GM23338 (cell line): ENCODE data around the gene HK1. TPM values are rescaled to one million over a fixed set of nuclear protein-coding genes. Genes with fewer than 3 reads are reported as not detected.
A peak's percentile ranks its signal among the peaks of the same experiment; 100 is the strongest.

ENCODE experiments used
- ATAC-seq: fragments of 200-7000 bp; cut with Tn5 transposase; 3 replicates; pipeline ENCODE4 v1.9.1; 2020
- DNase-seq: peaks from one replicate; pipeline ENCODE4 v3.0.0-alpha.2; 2015; ENCODE audit warnings: low spot score
- H2AFZ ChIP-seq: fragments of 200-600 bp; sonication (generic); 2 replicates; pipeline ENCODE4 v1.8.0; 2016; ENCODE audit warnings: antibody characterized with exemption, mild to moderate bottlenecking, moderate library complexity
- H3F3A ChIP-seq: fragments of 200-600 bp; sonication (generic); replicated peaks from 2 replicates; pipeline ENCODE4 v1.8.0; 2017; ENCODE audit warnings: antibody characterized with exemption, mixed run types, low read depth
- H3K27ac ChIP-seq: fragments of 200-600 bp; sonication (generic); 2 replicates; pipeline ENCODE4 v1.6.1; 2016; ENCODE audit warnings: low read depth
- H3K27me3 ChIP-seq: fragments of 200-600 bp; sonication (generic); 2 replicates; pipeline ENCODE4 v1.8.0; 2016; ENCODE audit warnings: mild to moderate bottlenecking, mixed run types, moderate library complexity; ENCODE audit not compliant: insufficient read depth
- H3K36me3 ChIP-seq: fragments of 200-600 bp; sonication (generic); 2 replicates; pipeline ENCODE4 v1.8.0; 2016; ENCODE audit warnings: mild to moderate bottlenecking; ENCODE audit not compliant: insufficient read depth
- H3K4me1 ChIP-seq: fragments of 200-600 bp; sonication (generic); 2 replicates; pipeline ENCODE4 v1.8.0; 2016; ENCODE audit warnings: mild to moderate bottlenecking, moderate library complexity; ENCODE audit not compliant: insufficient read depth
- H3K4me2 ChIP-seq: fragments of 200-600 bp; sonication (generic); 2 replicates; pipeline ENCODE4 v1.7.1; 2017; ENCODE audit warnings: mixed run types
- H3K4me3 ChIP-seq: fragments of 200-600 bp; sonication (generic); 2 replicates; pipeline ENCODE4 v1.6.1; 2016; ENCODE audit warnings: mixed run types
- H3K79me2 ChIP-seq: fragments of 200-600 bp; sonication (generic); replicated peaks from 2 replicates; pipeline ENCODE4 v1.8.0; 2017; ENCODE audit warnings: mild to moderate bottlenecking; ENCODE audit not compliant: insufficient read depth
- H3K9me2 ChIP-seq: fragments of 200-600 bp; sonication (generic); 2 replicates; pipeline ENCODE4 v1.8.0; 2017; ENCODE audit not compliant: insufficient read depth
- H4K20me1 ChIP-seq: fragments of 200-600 bp; sonication (generic); replicated peaks from 2 replicates; pipeline ENCODE4 v1.8.0; 2017; ENCODE audit warnings: mild to moderate bottlenecking; ENCODE audit not compliant: insufficient read depth
- H3K27ac Mint-ChIP-seq: 2 replicates; pipeline ENCODE4 v1.8.0; 2020; ENCODE audit warnings: inconsistent platforms, mild to moderate bottlenecking, moderate library complexity, mixed read lengths
- H3K27me3 Mint-ChIP-seq: 3 replicates; pipeline ENCODE4 v1.8.0; 2022; ENCODE audit warnings: low read depth, mild to moderate bottlenecking, moderate library complexity, mixed read lengths, inconsistent platforms; ENCODE audit not compliant: insufficient read depth, poor library complexity
- H3K36me3 Mint-ChIP-seq: 3 replicates; pipeline ENCODE4 v1.8.0; 2021; ENCODE audit warnings: low read depth, mild to moderate bottlenecking, inconsistent platforms, moderate library complexity, mixed read lengths
- H3K4me1 Mint-ChIP-seq: 3 replicates; pipeline ENCODE4 v1.8.0; 2020; ENCODE audit warnings: mild to moderate bottlenecking, inconsistent platforms, mixed read lengths
- H3K4me3 Mint-ChIP-seq: 3 replicates; pipeline ENCODE4 v1.8.0; 2021; ENCODE audit warnings: moderate library complexity, mild to moderate bottlenecking, inconsistent platforms, mixed read lengths
- H3K9me3 Mint-ChIP-seq: 3 replicates; pipeline ENCODE4 v1.8.0; 2020; ENCODE audit warnings: moderate library complexity, mild to moderate bottlenecking, inconsistent platforms, mixed read lengths
- polyA plus RNA-seq: library from polyadenylated mRNA; unstranded; fragments of >200 nt; fragmentation: Nextera tagmentation; extraction: Ambion mirVana; gene quantifications from 2 replicates; pipeline ENCODE4 v1.2.1, GENCODE V29; 2016
- total RNA-seq: library from RNA; depleted of rRNA; stranded (reverse); fragments of >200 nt; shearing (Covaris generic); gene quantifications from 2 replicates; pipeline ENCODE4 v1.2.3, GENCODE V29; 2014
- TF ChIP-seq, protein P1 (sequence below), 2 experiments: fragments of 200-600 bp in 1 of 2; sonication (generic) in 1 of 2; conservative IDR thresholded peaks; 2 replicates each; pipeline versions ENCODE4 v1.5.1 to v1.6.1; 2016 to 2017; ENCODE audit warnings: antibody characterized with exemption in 2 of 2, low read depth in 2 of 2, mild to moderate bottlenecking in 2 of 2, moderate library complexity in 1 of 2
- TF ChIP-seq, protein P2 (sequence below): fragments of 250-450 bp; sonication (Bioruptor Pico); IDR thresholded peaks from 2 replicates; pipeline ENCODE4 v1.5.0; 2020; ENCODE audit warnings: mild to moderate bottlenecking, moderate library complexity

HK1 gene
- total and polyA plus RNA-seq, 2 experiments from 2014 or later = 76.6 to 229 TPM

DNA sequence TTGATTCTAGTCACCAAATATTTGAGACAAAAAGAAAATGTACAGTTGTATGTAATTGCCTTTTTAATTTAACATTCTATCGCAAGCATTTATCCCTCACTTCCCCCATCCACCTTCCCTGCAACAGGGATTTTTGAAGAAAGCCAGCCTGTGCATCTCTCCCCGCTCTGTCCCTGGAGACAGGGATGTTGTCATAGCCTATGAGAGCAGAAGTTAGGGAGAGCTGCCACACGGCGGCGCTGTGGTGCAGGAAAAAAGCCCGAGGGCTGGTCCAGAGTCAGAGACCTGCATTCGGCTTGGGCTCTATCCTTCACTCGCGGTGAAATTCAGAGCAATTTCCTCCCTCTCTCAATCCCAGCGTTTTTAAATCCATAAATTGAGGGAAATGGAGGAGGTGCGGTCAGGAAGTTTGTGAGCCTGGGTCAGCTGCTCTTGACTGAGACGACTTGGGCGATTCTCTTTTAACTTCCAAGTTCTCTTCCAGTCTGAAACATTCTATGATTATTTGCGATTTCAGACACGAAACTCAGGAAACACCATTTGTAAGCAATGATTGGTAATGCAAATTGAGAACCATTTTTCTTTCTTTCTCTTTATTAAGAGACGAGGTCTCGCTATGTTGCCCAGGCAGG, 40.7 kb upstream of the HK1 start:
- H3K79me2 ChIP-seq = no peaks in the 10 kb centered on the region
- TF ChIP-seq, protein P1, sequence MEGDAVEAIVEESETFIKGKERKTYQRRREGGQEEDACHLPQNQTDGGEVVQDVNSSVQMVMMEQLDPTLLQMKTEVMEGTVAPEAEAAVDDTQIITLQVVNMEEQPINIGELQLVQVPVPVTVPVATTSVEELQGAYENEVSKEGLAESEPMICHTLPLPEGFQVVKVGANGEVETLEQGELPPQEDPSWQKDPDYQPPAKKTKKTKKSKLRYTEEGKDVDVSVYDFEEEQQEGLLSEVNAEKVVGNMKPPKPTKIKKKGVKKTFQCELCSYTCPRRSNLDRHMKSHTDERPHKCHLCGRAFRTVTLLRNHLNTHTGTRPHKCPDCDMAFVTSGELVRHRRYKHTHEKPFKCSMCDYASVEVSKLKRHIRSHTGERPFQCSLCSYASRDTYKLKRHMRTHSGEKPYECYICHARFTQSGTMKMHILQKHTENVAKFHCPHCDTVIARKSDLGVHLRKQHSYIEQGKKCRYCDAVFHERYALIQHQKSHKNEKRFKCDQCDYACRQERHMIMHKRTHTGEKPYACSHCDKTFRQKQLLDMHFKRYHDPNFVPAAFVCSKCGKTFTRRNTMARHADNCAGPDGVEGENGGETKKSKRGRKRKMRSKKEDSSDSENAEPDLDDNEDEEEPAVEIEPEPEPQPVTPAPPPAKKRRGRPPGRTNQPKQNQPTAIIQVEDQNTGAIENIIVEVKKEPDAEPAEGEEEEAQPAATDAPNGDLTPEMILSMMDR (conservative IDR thresholded peaks at IDR 0.05; ENCODE audit: low read depth in 2 of 2) = peak; percentile 97 to 98
- TF ChIP-seq, protein P2, sequence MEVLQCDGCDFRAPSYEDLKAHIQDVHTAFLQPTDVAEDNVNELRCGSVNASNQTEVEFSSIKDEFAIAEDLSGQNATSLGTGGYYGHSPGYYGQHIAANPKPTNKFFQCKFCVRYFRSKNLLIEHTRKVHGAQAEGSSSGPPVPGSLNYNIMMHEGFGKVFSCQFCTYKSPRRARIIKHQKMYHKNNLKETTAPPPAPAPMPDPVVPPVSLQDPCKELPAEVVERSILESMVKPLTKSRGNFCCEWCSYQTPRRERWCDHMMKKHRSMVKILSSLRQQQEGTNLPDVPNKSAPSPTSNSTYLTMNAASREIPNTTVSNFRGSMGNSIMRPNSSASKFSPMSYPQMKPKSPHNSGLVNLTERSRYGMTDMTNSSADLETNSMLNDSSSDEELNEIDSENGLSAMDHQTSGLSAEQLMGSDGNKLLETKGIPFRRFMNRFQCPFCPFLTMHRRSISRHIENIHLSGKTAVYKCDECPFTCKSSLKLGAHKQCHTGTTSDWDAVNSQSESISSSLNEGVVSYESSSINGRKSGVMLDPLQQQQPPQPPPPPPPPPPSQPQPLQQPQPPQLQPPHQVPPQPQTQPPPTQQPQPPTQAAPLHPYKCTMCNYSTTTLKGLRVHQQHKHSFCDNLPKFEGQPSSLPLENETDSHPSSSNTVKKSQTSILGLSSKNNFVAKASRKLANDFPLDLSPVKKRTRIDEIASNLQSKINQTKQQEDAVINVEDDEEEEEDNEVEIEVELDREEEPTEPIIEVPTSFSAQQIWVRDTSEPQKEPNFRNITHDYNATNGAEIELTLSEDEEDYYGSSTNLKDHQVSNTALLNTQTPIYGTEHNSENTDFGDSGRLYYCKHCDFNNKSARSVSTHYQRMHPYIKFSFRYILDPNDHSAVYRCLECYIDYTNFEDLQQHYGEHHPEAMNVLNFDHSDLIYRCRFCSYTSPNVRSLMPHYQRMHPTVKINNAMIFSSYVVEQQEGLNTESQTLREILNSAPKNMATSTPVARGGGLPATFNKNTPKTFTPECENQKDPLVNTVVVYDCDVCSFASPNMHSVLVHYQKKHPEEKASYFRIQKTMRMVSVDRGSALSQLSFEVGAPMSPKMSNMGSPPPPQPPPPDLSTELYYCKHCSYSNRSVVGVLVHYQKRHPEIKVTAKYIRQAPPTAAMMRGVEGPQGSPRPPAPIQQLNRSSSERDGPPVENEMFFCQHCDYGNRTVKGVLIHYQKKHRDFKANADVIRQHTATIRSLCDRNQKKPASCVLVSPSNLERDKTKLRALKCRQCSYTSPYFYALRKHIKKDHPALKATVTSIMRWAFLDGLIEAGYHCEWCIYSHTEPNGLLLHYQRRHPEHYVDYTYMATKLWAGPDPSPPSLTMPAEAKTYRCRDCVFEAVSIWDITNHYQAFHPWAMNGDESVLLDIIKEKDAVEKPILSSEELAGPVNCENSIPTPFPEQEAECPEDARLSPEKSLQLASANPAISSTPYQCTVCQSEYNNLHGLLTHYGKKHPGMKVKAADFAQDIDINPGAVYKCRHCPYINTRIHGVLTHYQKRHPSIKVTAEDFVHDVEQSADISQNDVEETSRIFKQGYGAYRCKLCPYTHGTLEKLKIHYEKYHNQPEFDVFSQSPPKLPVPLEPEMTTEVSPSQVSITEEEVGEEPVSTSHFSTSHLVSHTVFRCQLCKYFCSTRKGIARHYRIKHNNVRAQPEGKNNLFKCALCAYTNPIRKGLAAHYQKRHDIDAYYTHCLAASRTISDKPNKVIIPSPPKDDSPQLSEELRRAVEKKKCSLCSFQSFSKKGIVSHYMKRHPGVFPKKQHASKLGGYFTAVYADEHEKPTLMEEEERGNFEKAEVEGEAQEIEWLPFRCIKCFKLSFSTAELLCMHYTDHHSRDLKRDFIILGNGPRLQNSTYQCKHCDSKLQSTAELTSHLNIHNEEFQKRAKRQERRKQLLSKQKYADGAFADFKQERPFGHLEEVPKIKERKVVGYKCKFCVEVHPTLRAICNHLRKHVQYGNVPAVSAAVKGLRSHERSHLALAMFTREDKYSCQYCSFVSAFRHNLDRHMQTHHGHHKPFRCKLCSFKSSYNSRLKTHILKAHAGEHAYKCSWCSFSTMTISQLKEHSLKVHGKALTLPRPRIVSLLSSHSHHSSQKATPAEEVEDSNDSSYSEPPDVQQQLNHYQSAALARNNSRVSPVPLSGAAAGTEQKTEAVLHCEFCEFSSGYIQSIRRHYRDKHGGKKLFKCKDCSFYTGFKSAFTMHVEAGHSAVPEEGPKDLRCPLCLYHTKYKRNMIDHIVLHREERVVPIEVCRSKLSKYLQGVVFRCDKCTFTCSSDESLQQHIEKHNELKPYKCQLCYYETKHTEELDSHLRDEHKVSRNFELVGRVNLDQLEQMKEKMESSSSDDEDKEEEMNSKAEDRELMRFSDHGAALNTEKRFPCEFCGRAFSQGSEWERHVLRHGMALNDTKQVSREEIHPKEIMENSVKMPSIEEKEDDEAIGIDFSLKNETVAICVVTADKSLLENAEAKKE (CRISPR knock-in tag) = no peak
- peak; percentile 98 for ATAC-seq
- H3K4me3 ChIP-seq = no peak overlapping the region
- no peaks in the 10 kb centered on the region for H4K20me1 ChIP-seq
- H3K27ac ChIP-seq = no peak overlapping the region
- no peaks in the 10 kb centered on the region for H3K36me3 ChIP-seq
- peak overlapping the region; percentile 91 for H2AFZ ChIP-seq
- no peaks in the 10 kb centered on the region; the same call in 2 of the 3 replicates for H3K36me3 Mint-ChIP-seq
- H3K4me2 ChIP-seq = peak overlapping the region; percentile 39; the same call in 1 of the 2 replicates
- H3K27ac Mint-ChIP-seq = no peak overlapping the region
- no peaks in the 10 kb centered on the region for H3F3A ChIP-seq
- DNase-seq = peak; percentile 92
- H3K4me1 ChIP-seq = peaks cover 10% of the 10 kb centered on the region; the same call in 1 of the 2 replicates
- H3K4me3 Mint-ChIP-seq = no peak overlapping the region
- no peaks in the 10 kb centered on the region for H3K9me2 ChIP-seq
- peaks cover 10% of the 10 kb centered on the region for H3K27me3 Mint-ChIP-seq
- peaks cover 29% of the 10 kb centered on the region for H3K4me1 Mint-ChIP-seq
- no peaks in the 10 kb centered on the region; the same call in 2 of the 3 replicates for H3K9me3 Mint-ChIP-seq
- H3K27me3 ChIP-seq = no peaks in the 10 kb centered on the region
